Astrocyte (in vitro differentiated cells and primary cell): ENCODE measurements around the gene GSK3B.

Experiments
- CTCF ChIP-seq: IDR thresholded peaks from 2 replicates; pipeline ENCODE4 v1.5.1; 2011; ENCODE audit warnings: low read depth, mild to moderate bottlenecking, inconsistent platforms, low read length, moderate library complexity; ENCODE audit not compliant: insufficient read depth
- EZH2 ChIP-seq: IDR thresholded peaks from 2 replicates; pipeline ENCODE4 v1.6.1; 2012; ENCODE audit warnings: mild to moderate bottlenecking, low read length, inconsistent platforms; ENCODE audit not compliant: insufficient read depth

- TF ChIP-seq CTCF = no peak
- TF ChIP-seq EZH2 = no peak
These were observed 67.0 kb downstream of the GSK3B start for GRCh38 chr3:120027226-120027625.
